ENCODE measurements around the gene ANKRD29. TPM values are rescaled to one million over a fixed set of nuclear protein-coding genes. Genes with fewer than 3 reads are reported as not detected.
A peak's percentile ranks its signal among the peaks of the same experiment; 100 is the strongest.
"Not testable (repeated sequence)": the region's sequence is repeated elsewhere in the genome, so short reads cannot be mapped to it uniquely, and the experiment has no call there.

The ANKRD29 gene
- total RNA-seq, 1 donor from 2014 or later, result 56.5 TPM

GRCh38 chr18:23641937-23642666 is 20.6 kb downstream of the ANKRD29 start:
- no peaks in the 10 kb centered on the region for H3K9me3 ChIP-seq
- H3K27ac ChIP-seq, result no peak overlapping the region
- no peaks in the 10 kb centered on the region for H3K36me3 ChIP-seq
- DNase-seq, result no peak
- TF ChIP-seq CTCF (IDR thresholded peaks at IDR 0.05), result no peak
- intact Hi-C loops (cut with DNase I), result no loop called here
- no peaks in the 10 kb centered on the region for H3K27me3 ChIP-seq (ENCODE audit: low read depth)
- ATAC-seq, result peak; percentile 27 to 58
- peaks cover 9% of the 10 kb centered on the region for H3K4me1 ChIP-seq
- no peak overlapping the region for H3K4me3 ChIP-seq

- peaks cover 9% of the 10 kb centered on the region for H3K4me1 ChIP-seq
- no peaks in the 10 kb centered on the region for H3K27me3 ChIP-seq (ENCODE audit: low read depth)
- H3K4me3 ChIP-seq, result no peak overlapping the region
- ATAC-seq, result peak; percentile 4 to 7
- DNase-seq, result no peak
- no peak for TF ChIP-seq CTCF (IDR thresholded peaks at IDR 0.05)
- intact Hi-C loops (cut with DNase I), result no loop called here
- H3K36me3 ChIP-seq, result no peaks in the 10 kb centered on the region
- no peak overlapping the region for H3K27ac ChIP-seq
- H3K9me3 ChIP-seq, result no peaks in the 10 kb centered on the region
These were observed 21.5 kb downstream of the ANKRD29 start for GRCh38 chr18:23641143-23641720.

GRCh38 chr18:23640052-23640451 is 22.7 kb downstream of the ANKRD29 start:
- H3K27me3 ChIP-seq (ENCODE audit: low read depth), result no peaks in the 10 kb centered on the region
- no peak overlapping the region for H3K4me3 ChIP-seq
- no peaks in the 10 kb centered on the region for H3K36me3 ChIP-seq
- H3K27ac ChIP-seq, result no peak overlapping the region
- H3K4me1 ChIP-seq, result peaks cover 9% of the 10 kb centered on the region
- TF ChIP-seq CTCF (IDR thresholded peaks at IDR 0.05), result no peak
- H3K9me3 ChIP-seq, result no peaks in the 10 kb centered on the region
- intact Hi-C loops (cut with DNase I), result no loop called here
- DNase-seq (no peak), ATAC-seq (peak; percentile 66 to 75)

- H3K36me3 ChIP-seq; H3K4me3 ChIP-seq; ATAC-seq; H3K9me3 ChIP-seq; intact Hi-C loops (cut with DNase I); H3K27ac ChIP-seq; DNase-seq; H3K4me1 ChIP-seq; H3K27me3 ChIP-seq (ENCODE audit: low read depth): not testable (repeated sequence)
These were observed 26.3 kb downstream of the ANKRD29 start for GRCh38 chr18:23636433-23636832.

GRCh38 chr18:23636071-23636399 is 26.7 kb downstream of the ANKRD29 start:
- no peaks in the 10 kb centered on the region for H3K36me3 ChIP-seq
- H3K4me1 ChIP-seq, result peaks cover 9% of the 10 kb centered on the region
- no peak for ATAC-seq
- no peak overlapping the region for H3K4me3 ChIP-seq
- intact Hi-C loops (cut with DNase I), result no loop called here
- TF ChIP-seq CTCF (IDR thresholded peaks at IDR 0.05), result no peak
- no peak overlapping the region for H3K27ac ChIP-seq
- H3K27me3 ChIP-seq (ENCODE audit: low read depth), result no peaks in the 10 kb centered on the region
- no peaks in the 10 kb centered on the region for H3K9me3 ChIP-seq
- DNase-seq, result no peak

- Histone ChIP-seq H3K27me3 (ENCODE audit: low read depth) (no peaks in the 10 kb centered on the region), H3K27ac (no peak overlapping the region), H3K4me3 (no peak overlapping the region), H3K9me3 (no peaks in the 10 kb centered on the region), H3K36me3 (no peaks in the 10 kb centered on the region), H3K4me1 (peaks cover 9% of the 10 kb centered on the region)
- ATAC-seq (peak in 1 of 2 donors; percentile 49), DNase-seq (no peak)
- TF ChIP-seq CTCF (IDR thresholded peaks at IDR 0.05), result no peak
- intact Hi-C loops (cut with DNase I), result no loop called here
These were observed 27.2 kb downstream of the ANKRD29 start for GRCh38 chr18:23635283-23636070.
